TTC549 (cell line): Measurements from ENCODE around the gene UBR4.

ENCODE experiments used
- FAIRE-seq: peaks from 2 replicates; lab custom pipeline; 2012; peaks lifted over from hg19 to GRCh38; lab: Jason Lieb, UNC

UBR4 gene

DNA sequence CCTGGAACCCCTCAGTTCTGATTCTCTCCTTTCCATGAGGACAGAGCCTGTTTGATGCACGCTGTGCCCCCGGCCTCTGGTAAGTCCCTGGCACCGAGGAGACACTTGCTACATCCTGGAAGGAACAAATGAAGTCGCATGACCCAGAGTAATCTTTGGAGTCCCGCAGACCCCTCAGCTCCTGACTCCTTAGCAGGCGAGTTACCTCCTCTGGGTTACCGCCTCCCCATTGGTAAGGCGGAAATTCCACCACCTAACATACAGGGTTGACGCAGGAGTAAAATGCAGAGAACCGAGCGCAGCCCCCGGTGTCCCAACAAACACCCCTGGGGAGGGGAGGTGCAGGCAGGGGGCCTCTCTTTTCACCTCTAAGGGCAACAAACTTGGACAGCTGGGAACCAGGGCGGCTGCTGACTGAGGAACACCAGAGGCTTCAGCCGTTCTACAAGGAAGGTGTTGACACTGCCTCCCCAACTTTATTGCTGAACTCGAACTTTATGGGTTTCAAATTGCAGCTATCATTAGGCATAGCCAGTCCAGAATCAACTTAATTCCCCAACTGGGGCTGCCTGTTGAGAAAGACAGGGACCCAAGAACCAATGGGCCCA lies 138.3 kb downstream of the UBR4 start:
- no peak for FAIRE-seq

GRCh38 chr1:19070891-19071621 lies 139.0 kb downstream of the UBR4 start:
- no peak for FAIRE-seq

DNA sequence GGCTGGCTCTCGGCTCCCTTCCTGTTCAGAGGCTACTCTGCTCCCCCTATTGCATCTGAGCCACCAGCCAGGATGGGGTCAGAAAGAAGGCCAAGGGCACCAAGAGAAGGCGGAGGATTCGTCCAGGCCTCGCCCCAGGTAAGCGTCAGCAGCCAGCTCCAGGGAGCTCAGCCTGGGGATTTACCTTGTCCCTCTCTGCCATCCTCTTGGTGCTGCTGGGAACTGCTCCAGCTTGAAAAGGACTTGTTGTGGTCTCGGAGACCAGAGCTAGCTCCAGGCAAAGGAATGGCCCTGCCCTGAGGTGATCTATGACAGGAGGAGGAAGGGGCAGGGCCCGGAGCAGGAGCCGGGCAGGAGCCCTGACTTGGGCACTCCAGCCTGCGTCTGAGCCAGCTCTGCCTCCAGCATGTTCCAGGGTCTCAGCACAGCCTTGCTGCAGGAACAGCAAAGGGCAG lies 139.8 kb downstream of the UBR4 start:
- FAIRE-seq, result no peak

DNA sequence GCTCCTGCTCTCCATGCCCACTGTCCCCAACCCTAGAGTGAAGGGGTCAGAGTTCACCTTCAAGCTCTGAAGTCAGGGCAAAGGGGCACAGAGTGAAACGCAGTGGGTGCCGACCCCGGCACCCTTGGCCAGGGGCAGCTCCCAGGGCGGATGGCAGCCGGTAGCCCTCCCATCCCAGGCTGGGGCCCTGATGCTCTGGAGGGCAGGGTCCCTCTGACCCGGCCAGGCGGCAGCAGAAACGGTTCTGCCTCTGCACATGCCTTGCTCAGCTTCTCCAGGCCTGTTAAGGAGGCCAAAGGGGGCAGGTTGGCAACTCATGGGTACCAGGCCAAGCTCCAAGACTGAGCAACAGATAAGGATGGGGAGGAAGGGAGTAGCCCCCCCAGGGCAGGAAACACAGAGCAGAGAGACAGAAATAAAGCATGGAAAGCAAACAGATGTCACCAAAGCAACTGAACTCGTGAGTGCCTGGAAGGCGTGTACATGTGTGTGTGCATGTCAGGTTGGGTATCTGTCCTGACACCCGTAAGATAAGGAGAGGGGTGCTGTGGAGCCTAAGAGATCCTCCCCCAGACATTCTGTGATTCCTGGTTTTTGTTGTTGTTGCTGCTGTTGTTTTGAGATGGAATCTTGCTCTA lies 141.3 kb downstream of the UBR4 start:
- no peak for FAIRE-seq

GRCh38 chr1:19067912-19068638 lies 142.0 kb downstream of the UBR4 start:
- FAIRE-seq, result no peak

DNA sequence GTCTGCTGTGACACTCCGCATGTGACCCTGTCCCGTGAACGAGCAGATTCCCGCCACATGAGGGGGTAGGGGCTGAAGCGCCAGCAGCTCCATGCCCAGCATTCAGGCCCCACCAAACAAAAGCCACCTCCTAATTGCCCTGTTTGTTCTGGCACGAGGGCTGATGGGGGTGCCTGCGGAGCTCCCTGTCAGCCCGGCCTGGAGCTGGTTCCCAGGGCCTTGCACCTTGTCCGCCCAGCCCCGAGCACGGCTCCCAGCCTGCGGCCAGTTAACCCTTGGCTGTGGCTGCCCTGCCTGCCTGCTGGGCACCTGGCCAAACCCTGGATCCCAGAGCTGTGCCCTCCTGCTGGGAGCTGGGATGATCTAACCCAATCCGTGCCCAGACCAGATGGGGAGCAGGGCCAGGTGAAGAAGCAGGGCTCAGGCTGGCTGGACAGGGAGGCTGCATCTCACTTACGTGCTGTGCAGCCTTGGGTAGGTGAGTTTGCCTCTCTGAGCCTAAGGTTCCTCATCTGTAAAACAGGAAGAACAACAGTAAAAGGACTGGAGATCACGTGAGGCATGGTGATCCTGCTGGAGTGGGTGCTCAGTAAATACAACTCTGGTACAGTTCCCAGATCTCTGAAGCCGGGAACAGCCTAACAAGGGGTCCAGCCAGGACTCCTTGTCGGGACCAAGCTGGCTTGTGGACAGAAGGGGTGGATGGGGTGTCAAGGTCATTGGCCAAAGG lies 142.7 kb downstream of the UBR4 start:
- FAIRE-seq, result no peak

DNA sequence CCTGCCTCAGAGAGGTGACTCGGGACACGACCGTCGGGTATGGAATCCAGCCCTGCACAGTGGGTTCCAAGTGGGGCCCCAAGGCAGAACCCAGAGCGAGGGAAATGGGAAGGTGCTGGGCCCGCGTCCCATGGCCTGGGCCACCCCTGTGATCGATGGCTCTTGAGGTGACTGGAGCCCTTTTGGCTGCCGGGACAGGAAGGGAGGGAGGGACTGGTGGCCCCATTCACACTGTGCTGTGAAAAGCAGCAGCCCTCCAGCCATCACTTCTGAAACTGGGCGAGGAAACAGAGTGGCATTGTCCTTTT lies 143.2 kb downstream of the UBR4 start:
- no peak for FAIRE-seq

DNA sequence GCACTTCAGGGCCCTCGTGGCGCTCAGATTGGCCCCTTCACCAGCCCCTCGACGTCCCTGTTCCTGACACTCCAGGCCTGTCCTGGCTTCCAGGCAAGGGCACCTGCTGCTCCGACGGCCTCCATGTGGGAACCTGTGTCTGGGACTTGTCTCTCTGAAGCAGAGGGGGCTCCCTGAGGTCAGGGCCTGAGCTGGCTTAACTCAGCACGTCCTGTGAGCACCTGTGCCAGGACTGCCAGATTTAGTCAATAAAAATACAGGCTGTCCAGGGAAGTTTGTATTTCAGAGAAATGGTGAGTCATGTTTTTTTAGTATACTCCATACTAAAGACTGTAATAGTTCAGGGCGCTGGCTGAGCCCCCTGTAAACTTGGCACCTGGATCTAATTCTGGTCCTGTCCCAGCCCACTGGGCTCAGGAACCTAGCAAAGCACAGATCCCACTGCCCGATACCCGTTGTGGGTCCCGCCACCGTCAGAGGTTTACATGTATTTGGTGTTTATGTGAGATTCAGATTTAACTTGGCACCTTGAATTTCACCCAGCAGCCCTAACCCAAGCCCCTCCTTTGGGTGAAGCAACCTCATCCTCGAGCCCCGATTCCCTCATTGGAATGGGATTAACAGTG lies 143.7 kb downstream of the UBR4 start:
- no peak for FAIRE-seq

GRCh38 chr1:19065526-19066247 lies 144.4 kb downstream of the UBR4 start:
- no peak for FAIRE-seq

GRCh38 chr1:19064906-19065450 lies 145.1 kb downstream of the UBR4 start:
- FAIRE-seq, result no peak

DNA sequence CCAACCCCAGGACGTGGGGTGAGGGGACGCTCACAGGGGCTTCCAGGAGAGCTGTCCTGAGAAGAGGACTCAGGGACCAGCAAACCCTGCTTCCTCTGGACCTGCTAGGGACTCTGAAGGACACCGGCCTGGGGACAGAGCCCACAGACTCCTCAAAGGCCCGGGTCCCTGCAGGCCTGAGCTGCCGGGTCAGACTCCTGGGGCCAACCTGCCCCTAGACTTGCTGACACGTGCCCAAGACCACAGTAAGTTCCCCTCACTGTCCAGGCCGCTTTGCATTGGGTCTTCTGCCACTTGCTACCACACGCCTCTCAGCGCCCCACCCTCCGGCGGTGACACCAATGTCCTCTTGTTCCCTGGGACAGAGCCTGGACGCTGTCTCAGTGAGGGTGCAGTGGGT lies 146.9 kb downstream of the UBR4 start:
- FAIRE-seq, result no peak

- no peak for FAIRE-seq
These were observed 147.6 kb downstream of the UBR4 start for GRCh38 chr1:19062258-19063029.

- FAIRE-seq, result no peak
These were observed 148.3 kb downstream of the UBR4 start for GRCh38 chr1:19061798-19062197.

GRCh38 chr1:19061343-19061742 lies 148.7 kb downstream of the UBR4 start:
- no peak for FAIRE-seq

DNA sequence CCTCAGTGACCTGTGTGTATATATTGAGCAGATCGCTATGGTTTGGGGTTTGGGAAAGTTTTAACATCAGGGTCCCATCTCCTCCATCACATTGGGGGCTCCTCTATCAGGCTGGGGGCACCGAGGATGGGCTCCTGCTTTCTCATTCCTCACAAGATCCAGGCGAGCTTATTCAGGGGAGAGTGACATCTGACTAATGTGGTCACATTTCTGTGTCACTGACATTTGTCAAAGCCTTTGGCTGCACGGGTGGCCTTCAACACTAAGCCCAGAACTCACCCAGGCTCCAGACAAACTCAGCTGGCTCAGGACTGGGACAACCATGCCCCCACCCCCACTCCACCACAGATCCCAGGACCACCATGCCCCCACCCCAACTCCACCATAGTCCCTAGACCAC lies 150.3 kb downstream of the UBR4 start:
- no peak for FAIRE-seq

DNA sequence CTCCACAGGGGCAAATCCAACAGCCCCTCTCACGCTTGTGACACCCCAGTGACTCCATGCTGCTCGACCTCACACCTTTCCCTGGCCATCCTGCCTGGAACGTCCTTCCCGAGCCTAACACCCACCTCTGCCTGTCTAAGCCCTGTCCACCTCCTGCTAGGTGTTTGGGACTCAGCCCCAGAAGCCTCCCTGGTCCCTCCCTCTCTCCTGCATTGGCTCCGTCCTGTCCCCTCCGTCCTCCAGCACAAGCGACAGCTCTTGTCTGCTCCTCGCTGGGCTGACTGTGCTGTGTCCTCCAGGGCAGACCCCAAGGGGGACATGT lies 151.6 kb downstream of the UBR4 start:
- no peak for FAIRE-seq

DNA sequence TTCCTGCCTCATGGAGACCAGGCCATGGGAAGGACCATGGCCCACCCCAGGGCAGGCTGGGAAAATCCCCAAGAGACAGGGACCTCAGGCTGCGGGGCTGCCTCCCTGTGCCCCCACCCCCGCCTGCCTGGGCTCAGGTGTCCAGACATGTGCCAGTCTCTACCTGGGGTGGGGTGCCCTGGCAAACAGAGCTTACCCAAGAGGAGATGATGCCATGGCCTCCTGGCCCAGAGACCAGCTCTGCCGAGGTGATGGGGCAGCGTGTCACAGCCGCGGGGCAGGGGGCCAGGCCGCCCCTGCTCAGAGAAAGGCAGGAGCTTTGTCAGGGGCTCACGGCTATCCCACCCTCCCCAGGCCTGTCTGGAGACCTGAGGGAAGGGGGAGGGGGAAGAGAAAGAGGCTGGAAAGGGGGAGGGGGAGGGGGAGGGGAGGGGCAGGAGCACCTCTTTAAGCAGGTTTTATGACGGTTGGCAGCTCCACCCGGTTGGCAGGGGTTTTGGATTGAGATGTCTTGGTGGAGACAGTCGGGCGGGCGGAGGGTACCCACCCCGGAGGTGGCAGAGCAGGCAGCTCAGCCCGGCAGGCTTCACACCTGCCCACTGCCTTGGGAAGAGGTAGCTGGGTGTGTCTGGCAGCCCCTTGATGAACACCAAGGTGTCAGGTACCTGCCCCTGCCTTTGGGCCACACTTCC lies 152.1 kb downstream of the UBR4 start:
- no peak for FAIRE-seq

GRCh38 chr1:19057182-19057779 lies 152.8 kb downstream of the UBR4 start:
- no peak for FAIRE-seq

DNA sequence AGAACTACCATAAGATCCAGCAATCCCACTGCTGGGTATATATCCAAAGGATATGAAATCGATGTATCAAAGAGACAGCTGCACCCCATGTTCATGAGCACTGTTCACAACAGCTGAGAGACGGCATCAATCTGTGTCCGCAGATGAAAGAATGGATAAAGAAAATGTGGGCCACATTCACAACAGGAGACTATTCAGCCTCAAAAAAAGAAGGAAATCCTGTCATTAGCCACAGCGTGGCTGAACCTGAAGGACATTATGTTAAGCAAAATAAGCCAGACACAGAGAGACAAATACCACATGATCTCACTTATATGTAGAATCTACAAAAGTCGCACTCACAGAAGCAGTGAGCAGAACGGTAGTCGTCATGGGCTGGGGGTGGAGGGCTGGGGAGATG lies 154.4 kb downstream of the UBR4 start:
- FAIRE-seq, result no peak
